ENCODE data around the gene PTPRR.

Gene PTPRR

GRCh38 chr12:70695361-70696023, 225.0 kb downstream of the PTPRR start:
- no peak for DNase-seq (ENCODE audit: low read depth in 3 of 3)

- no peak for DNase-seq (ENCODE audit: low read depth in 3 of 3)
Measured at GRCh38 chr12:70692681-70693288, 227.8 kb downstream of the PTPRR start.

- DNase-seq (ENCODE audit: low read depth in 3 of 3), result no peak
Measured at GRCh38 chr12:70691018-70691672, 229.4 kb downstream of the PTPRR start.

- DNase-seq (ENCODE audit: low read depth in 3 of 3), result no peak
Measured at GRCh38 chr12:70686907-70687306, 233.6 kb downstream of the PTPRR start.

GRCh38 chr12:70686299-70686698, 234.2 kb downstream of the PTPRR start:
- DNase-seq (ENCODE audit: low read depth in 3 of 3), result no peak

GRCh38 chr12:70683976-70684375, 236.6 kb downstream of the PTPRR start:
- DNase-seq (ENCODE audit: low read depth in 3 of 3), result no peak

GRCh38 chr12:70671698-70672097, 248.8 kb downstream of the PTPRR start:
- no peak for DNase-seq (ENCODE audit: low read depth in 3 of 3)

- DNase-seq (ENCODE audit: low read depth in 3 of 3), result no peak
Measured at GRCh38 chr12:70670948-70671347, 249.6 kb downstream of the PTPRR start.

GRCh38 chr12:70667253-70667652, 253.3 kb downstream of the PTPRR start:
- DNase-seq (ENCODE audit: low read depth in 3 of 3), result no peak

- DNase-seq (ENCODE audit: low read depth in 3 of 3), result no peak
Measured at GRCh38 chr12:70666364-70666763, 254.2 kb downstream of the PTPRR start.

- DNase-seq (ENCODE audit: low read depth in 3 of 3), result no peak
Measured at GRCh38 chr12:70664465-70664881, 256.1 kb downstream of the PTPRR start.

- DNase-seq (ENCODE audit: low read depth in 3 of 3), result no peak
Measured at GRCh38 chr12:70663838-70664237, 256.7 kb downstream of the PTPRR start.

GRCh38 chr12:70661466-70662161, 258.9 kb downstream of the PTPRR start:
- no peak for DNase-seq (ENCODE audit: low read depth in 3 of 3)

- DNase-seq (ENCODE audit: low read depth in 3 of 3), result no peak
Measured at GRCh38 chr12:70660620-70661219, 259.8 kb downstream of the PTPRR start.

GRCh38 chr12:70660002-70660604, 260.4 kb downstream of the PTPRR start:
- DNase-seq (ENCODE audit: low read depth in 3 of 3), result no peak

GRCh38 chr12:70659077-70659606, 261.4 kb downstream of the PTPRR start:
- no peak for DNase-seq (ENCODE audit: low read depth in 3 of 3)

GRCh38 chr12:70657616-70658286, 262.8 kb downstream of the PTPRR start:
- no peak for DNase-seq (ENCODE audit: low read depth in 3 of 3)

- no peak for DNase-seq (ENCODE audit: low read depth in 3 of 3)
Measured at GRCh38 chr12:70652451-70652850, 268.1 kb downstream of the PTPRR start.

- no peak for DNase-seq (ENCODE audit: low read depth in 3 of 3)
Measured at GRCh38 chr12:70648831-70649230, 271.7 kb downstream of the PTPRR start.

GRCh38 chr12:70648191-70648590, 272.3 kb downstream of the PTPRR start:
- DNase-seq (ENCODE audit: low read depth in 3 of 3), result no peak

- no peak for DNase-seq (ENCODE audit: low read depth in 3 of 3)
Measured at GRCh38 chr12:70646850-70647249, 273.7 kb downstream of the PTPRR start.
